SK-N-SH (cell line): ENCODE data around the gene MYO9B. TPM values are rescaled to one million over a fixed set of nuclear protein-coding genes. Genes with fewer than 3 reads are reported as not detected.

Source experiments
- CTCF ChIA-PET: fragments of 300-600, 350-600 bp; formaldehyde crosslinking; extraction: SDS; loops from one replicate; lab custom pipeline; 2021; lab: Yijun Ruan, JAX
- POLR2A ChIA-PET: fragments of 350-600 bp; sonication (Branson Sonifier 250); formaldehyde crosslinking; extraction: SDS; loops from one replicate; lab custom pipeline; 2020; ENCODE audit warnings: antibody characterized with exemption, inconsistent platforms; lab: Yijun Ruan, JAX
- DNase-seq: peaks from one replicate; pipeline ENCODE4 v3.0.0; 2012
- H2AFZ ChIP-seq: fragments of 200-600 bp; sonication (generic); 2 replicates; pipeline ENCODE4 v1.8.1; 2016; ENCODE audit warnings: antibody characterized with exemption, mild to moderate bottlenecking, low read depth
- H3F3A ChIP-seq: fragments of 200-600 bp; sonication (generic); replicated peaks from 2 replicates; pipeline ENCODE3; 2016; ENCODE audit warnings: antibody characterized with exemption, mild to moderate bottlenecking; ENCODE audit not compliant: insufficient read depth
- H3K27ac ChIP-seq, 2 experiments: fragments of 200-500 bp in 1 of 2; fragments of 200-600 bp in 1 of 2; sonication (Bioruptor generic) in 1 of 2; sonication (generic), shearing (Covaris generic) in 1 of 2; 2 replicates each; pipeline versions ENCODE4 v1.5.1 to v1.6.1; 2014 to 2016; ENCODE audit warnings: low read depth in 2 of 2, inconsistent platforms in 1 of 2, low read length in 1 of 2, mild to moderate bottlenecking in 1 of 2, mixed read lengths in 1 of 2
- H3K27me3 ChIP-seq: fragments of 200-600 bp; sonication (generic), shearing (Covaris generic); 2 replicates; pipeline ENCODE4 v1.6.1; 2016; ENCODE audit warnings: mixed run types; ENCODE audit not compliant: insufficient read depth
- H3K36me3 ChIP-seq, 2 experiments: fragments of 200-500 bp in 1 of 2; fragments of 200-600 bp in 1 of 2; sonication (Bioruptor generic) in 1 of 2; sonication (generic) in 1 of 2; replicated peaks in 1 of 2; 2 replicates each; pipeline versions ENCODE3 to v1.5.1; 2014 to 2016; ENCODE audit warnings: low read length in 1 of 2, mild to moderate bottlenecking in 1 of 2; ENCODE audit not compliant: insufficient read depth in 2 of 2, control insufficient read depth in 1 of 2
- H3K4me1 ChIP-seq, 2 experiments: fragments of 200-500 bp in 1 of 2; fragments of 200-600 bp in 1 of 2; sonication (Bioruptor generic) in 1 of 2; sonication (generic), shearing (Covaris generic) in 1 of 2; 2 replicates each; pipeline versions ENCODE4 v1.5.1 to v1.6.1; 2014 to 2016; ENCODE audit warnings: low read depth in 1 of 2, low read length in 1 of 2, mixed run types in 1 of 2; ENCODE audit not compliant: insufficient read depth in 2 of 2, control insufficient read depth in 1 of 2
- H3K4me2 ChIP-seq: fragments of 200-600 bp; sonication (generic), shearing (Covaris generic); 2 replicates; pipeline ENCODE4 v1.6.1; 2017; ENCODE audit warnings: mixed run types
- H3K4me3 ChIP-seq, 2 experiments: fragments of 200-500 bp in 1 of 2; fragments of 200-600 bp in 1 of 2; sonication (Bioruptor generic) in 1 of 2; sonication (generic), shearing (Covaris generic) in 1 of 2; 2 replicates each; pipeline versions ENCODE4 v1.5.1 to v1.8.1; 2014 to 2016; ENCODE audit warnings: low read depth in 2 of 2, inconsistent platforms in 1 of 2, low read length in 1 of 2, mild to moderate bottlenecking in 1 of 2, mixed read lengths in 1 of 2, moderate library complexity in 1 of 2
- H3K79me2 ChIP-seq: fragments of 200-600 bp; sonication (generic); 2 replicates; pipeline ENCODE4 v1.8.1; 2017; ENCODE audit warnings: mild to moderate bottlenecking; ENCODE audit not compliant: insufficient read depth
- H3K9ac ChIP-seq: fragments of 200-600 bp; sonication (generic); 2 replicates; pipeline ENCODE4 v1.6.1; 2017; ENCODE audit warnings: mixed run types
- H3K9me2 ChIP-seq: fragments of 200-600 bp; sonication (generic); 2 replicates; pipeline ENCODE4 v1.6.1; 2017; ENCODE audit warnings: mixed run types
- H3K9me3 ChIP-seq: fragments of 200-600 bp; sonication (generic); 2 replicates; pipeline ENCODE4 v1.6.1; 2017; ENCODE audit warnings: mixed run types, mild to moderate bottlenecking, moderate library complexity
- H4K20me1 ChIP-seq: fragments of 200-600 bp; sonication (generic); 2 replicates; pipeline ENCODE4 v1.6.1; 2017; ENCODE audit warnings: mild to moderate bottlenecking, mixed run types; ENCODE audit not compliant: insufficient read depth
- ELF1 ChIP-seq: IDR thresholded peaks from 2 replicates; pipeline ENCODE4 v1.4.0; 2012
- FOSL2 ChIP-seq: IDR thresholded peaks from 2 replicates; pipeline ENCODE4 v1.4.0; 2012; ENCODE audit warnings: low read depth, mild to moderate bottlenecking, moderate library complexity, borderline replicate concordance
- GABPA ChIP-seq: IDR thresholded peaks from 2 replicates; pipeline ENCODE4 v1.4.0; 2012; ENCODE audit warnings: low read depth, mild to moderate bottlenecking
- MEF2A ChIP-seq: IDR thresholded peaks from 2 replicates; pipeline ENCODE4 v1.4.0; 2012; ENCODE audit warnings: low read depth, borderline replicate concordance
- MXI1 ChIP-seq: IDR thresholded peaks from 2 replicates; pipeline ENCODE4 v1.6.1; 2012; ENCODE audit warnings: mild to moderate bottlenecking, low read depth, low read length, improper control_type of control experiment
- NFIC ChIP-seq: IDR thresholded peaks from 2 replicates; pipeline ENCODE4 v1.4.0; 2012; ENCODE audit warnings: borderline replicate concordance
- NRF1 ChIP-seq: IDR thresholded peaks from 2 replicates; pipeline ENCODE4 v1.6.1; 2012; ENCODE audit warnings: low read depth, mild to moderate bottlenecking, low read length
- POLR2AphosphoS5 ChIP-seq: IDR thresholded peaks from 2 replicates; pipeline ENCODE4 v1.6.1; 2012; ENCODE audit warnings: low read depth, low read length
- RCOR1 ChIP-seq: fragments of 150-350 bp; IDR thresholded peaks from 2 replicates; pipeline ENCODE4 v1.6.1; 2017; ENCODE audit warnings: antibody characterized with exemption, low read length
- SIN3A ChIP-seq: IDR thresholded peaks from 2 replicates; pipeline ENCODE4 v1.6.1; 2012; ENCODE audit warnings: low read depth, mild to moderate bottlenecking, low read length, moderate library complexity, borderline replicate concordance
- TAF1 ChIP-seq: IDR thresholded peaks from 2 replicates; pipeline ENCODE4 v1.6.1; 2012; ENCODE audit warnings: low read depth, mild to moderate bottlenecking, low read length, moderate library complexity, borderline replicate concordance
- WGBS: methylation state at CpG from one replicate; pipeline ENCODE4 v1.1.6; 2017; ENCODE audit warnings: low lambda C conversion rate; 5-methylcytosine and 5-hydroxymethylcytosine counted together
- polyA plus RNA-seq, 3 experiments: library from polyadenylated mRNA; depleted of rRNA; stranded (reverse); fragments of >200 nt; gene quantifications; 2 replicates each; pipeline ENCODE4 v1.2.3, GENCODE V29; 2012
- TF ChIP-seq, protein P1 (sequence below): IDR thresholded peaks from 2 replicates; pipeline ENCODE4 v1.6.1; 2012; ENCODE audit warnings: mild to moderate bottlenecking, low read depth, low read length, moderate library complexity
- TF ChIP-seq, protein P2 (sequence below): fragments of 150-350 bp; IDR thresholded peaks from 2 replicates; pipeline ENCODE4 v1.6.1; 2017; ENCODE audit warnings: antibody characterized with exemption, low read length, low read depth, borderline replicate concordance
- TF ChIP-seq, protein P3 (sequence below): fragments of 150-350 bp; IDR thresholded peaks from 2 replicates; pipeline ENCODE4 v1.6.1; 2016; ENCODE audit warnings: mild to moderate bottlenecking, low read depth, low read length
- TF ChIP-seq, protein P4 (sequence below): fragments of 200-600 bp; sonication (generic); IDR thresholded peaks from 2 replicates; pipeline ENCODE4 v1.6.1; 2017; ENCODE audit warnings: antibody characterized with exemption, mild to moderate bottlenecking, moderate library complexity
- TF ChIP-seq, protein P5 (sequence below): IDR thresholded peaks from 2 replicates; pipeline ENCODE4 v1.4.0; 2012; ENCODE audit warnings: low read depth

MYO9B gene
- polyA plus RNA-seq, 1 of the 3 experiments (the other 2 are of a cell fraction), result 37.6 TPM

DNA sequence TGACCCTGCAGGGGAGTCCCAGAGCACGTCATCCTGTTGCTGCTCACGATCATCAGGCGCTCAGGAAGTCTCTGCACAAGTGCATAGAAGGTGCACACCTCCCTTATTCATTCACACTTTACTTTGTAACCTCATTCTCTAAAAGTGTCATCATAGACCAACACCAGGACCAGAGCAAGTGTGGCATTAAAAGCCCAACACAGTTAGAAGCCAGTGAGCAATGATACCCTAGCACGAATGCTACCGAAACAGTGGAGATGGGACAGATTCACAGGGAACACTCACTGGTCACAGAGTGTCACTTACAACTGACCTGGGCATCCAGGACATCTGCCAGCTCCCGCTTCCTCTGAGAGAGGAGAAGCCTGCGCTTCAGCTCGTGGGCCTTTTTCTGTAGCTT, 17.3 kb upstream of the MYO9B start (continued):
- TF ChIP-seq, protein P1, sequence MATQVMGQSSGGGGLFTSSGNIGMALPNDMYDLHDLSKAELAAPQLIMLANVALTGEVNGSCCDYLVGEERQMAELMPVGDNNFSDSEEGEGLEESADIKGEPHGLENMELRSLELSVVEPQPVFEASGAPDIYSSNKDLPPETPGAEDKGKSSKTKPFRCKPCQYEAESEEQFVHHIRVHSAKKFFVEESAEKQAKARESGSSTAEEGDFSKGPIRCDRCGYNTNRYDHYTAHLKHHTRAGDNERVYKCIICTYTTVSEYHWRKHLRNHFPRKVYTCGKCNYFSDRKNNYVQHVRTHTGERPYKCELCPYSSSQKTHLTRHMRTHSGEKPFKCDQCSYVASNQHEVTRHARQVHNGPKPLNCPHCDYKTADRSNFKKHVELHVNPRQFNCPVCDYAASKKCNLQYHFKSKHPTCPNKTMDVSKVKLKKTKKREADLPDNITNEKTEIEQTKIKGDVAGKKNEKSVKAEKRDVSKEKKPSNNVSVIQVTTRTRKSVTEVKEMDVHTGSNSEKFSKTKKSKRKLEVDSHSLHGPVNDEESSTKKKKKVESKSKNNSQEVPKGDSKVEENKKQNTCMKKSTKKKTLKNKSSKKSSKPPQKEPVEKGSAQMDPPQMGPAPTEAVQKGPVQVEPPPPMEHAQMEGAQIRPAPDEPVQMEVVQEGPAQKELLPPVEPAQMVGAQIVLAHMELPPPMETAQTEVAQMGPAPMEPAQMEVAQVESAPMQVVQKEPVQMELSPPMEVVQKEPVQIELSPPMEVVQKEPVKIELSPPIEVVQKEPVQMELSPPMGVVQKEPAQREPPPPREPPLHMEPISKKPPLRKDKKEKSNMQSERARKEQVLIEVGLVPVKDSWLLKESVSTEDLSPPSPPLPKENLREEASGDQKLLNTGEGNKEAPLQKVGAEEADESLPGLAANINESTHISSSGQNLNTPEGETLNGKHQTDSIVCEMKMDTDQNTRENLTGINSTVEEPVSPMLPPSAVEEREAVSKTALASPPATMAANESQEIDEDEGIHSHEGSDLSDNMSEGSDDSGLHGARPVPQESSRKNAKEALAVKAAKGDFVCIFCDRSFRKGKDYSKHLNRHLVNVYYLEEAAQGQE, result no peak
- TF ChIP-seq RCOR1, result no peak
- TF ChIP-seq ELF1, result no peak
- no peak for TF ChIP-seq MEF2A
- TF ChIP-seq FOSL2, result no peak
- TF ChIP-seq, protein P2, sequence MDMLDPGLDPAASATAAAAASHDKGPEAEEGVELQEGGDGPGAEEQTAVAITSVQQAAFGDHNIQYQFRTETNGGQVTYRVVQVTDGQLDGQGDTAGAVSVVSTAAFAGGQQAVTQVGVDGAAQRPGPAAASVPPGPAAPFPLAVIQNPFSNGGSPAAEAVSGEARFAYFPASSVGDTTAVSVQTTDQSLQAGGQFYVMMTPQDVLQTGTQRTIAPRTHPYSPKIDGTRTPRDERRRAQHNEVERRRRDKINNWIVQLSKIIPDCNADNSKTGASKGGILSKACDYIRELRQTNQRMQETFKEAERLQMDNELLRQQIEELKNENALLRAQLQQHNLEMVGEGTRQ, result no peak
- TF ChIP-seq, protein P3, sequence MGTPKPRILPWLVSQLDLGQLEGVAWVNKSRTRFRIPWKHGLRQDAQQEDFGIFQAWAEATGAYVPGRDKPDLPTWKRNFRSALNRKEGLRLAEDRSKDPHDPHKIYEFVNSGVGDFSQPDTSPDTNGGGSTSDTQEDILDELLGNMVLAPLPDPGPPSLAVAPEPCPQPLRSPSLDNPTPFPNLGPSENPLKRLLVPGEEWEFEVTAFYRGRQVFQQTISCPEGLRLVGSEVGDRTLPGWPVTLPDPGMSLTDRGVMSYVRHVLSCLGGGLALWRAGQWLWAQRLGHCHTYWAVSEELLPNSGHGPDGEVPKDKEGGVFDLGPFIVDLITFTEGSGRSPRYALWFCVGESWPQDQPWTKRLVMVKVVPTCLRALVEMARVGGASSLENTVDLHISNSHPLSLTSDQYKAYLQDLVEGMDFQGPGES, result no peak
- no peak for TF ChIP-seq NRF1

DNA sequence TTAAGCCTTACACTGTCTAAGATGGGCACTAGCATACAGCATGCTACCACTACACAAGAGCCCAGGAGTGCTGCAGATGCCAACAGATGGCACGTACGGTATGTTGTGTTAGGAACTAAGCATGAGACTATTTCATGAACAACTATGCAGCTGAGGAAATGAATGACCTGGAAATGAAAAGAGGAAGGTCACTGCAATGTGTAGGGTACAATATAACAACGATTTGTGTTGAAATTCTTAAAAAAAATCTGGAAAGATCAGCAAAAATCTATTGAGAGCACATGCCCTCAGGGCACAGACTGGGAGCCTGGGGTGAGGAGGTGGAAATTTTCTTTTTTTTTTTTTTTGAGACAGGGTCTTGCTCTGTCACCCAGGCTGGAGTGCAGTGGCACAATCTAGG, 14.8 kb upstream of the MYO9B start:
- H3K4me2 ChIP-seq, result no peak overlapping the region
- H3K4me1 ChIP-seq, result no peaks in the 10 kb centered on the region
- peaks cover 19 to 47% of the 10 kb centered on the region in 2 experiments for H3K36me3 ChIP-seq
- H2AFZ ChIP-seq, result no peak overlapping the region
- H3K4me3 ChIP-seq, result no peak overlapping the region
- no peaks in the 10 kb centered on the region for H3K9me2 ChIP-seq
- H3K9me3 ChIP-seq, result 0 out of 2 replicates have a peak, but pooled peaks cover 4% of the 10 kb centered on the region
- POLR2A ChIA-PET, result no interaction called here
- H3K27ac ChIP-seq, result no peak overlapping the region
- H3K27me3 ChIP-seq, result no peaks in the 10 kb centered on the region
- CTCF ChIA-PET, result no interaction called here
- WGBS, result 79% methylated on average over 3 of the region's 3 CpGs
- H3F3A ChIP-seq, result no peaks in the 10 kb centered on the region
- H3K79me2 ChIP-seq, result peaks cover 30% of the 10 kb centered on the region
- H4K20me1 ChIP-seq, result no peaks in the 10 kb centered on the region
- no peak for DNase-seq
- H3K9ac ChIP-seq, result no peak overlapping the region
- TF ChIP-seq, protein P2, result no peak
- TF ChIP-seq GABPA (no peak), ELF1 (no peak), TAF1 (no peak), MXI1 (no peak), NFIC (no peak), SIN3A (no peak), FOSL2 (no peak), POLR2AphosphoS5 (no peak)
- TF ChIP-seq, protein P3, result no peak
- TF ChIP-seq, protein P1, result no peak
- TF ChIP-seq, protein P4, sequence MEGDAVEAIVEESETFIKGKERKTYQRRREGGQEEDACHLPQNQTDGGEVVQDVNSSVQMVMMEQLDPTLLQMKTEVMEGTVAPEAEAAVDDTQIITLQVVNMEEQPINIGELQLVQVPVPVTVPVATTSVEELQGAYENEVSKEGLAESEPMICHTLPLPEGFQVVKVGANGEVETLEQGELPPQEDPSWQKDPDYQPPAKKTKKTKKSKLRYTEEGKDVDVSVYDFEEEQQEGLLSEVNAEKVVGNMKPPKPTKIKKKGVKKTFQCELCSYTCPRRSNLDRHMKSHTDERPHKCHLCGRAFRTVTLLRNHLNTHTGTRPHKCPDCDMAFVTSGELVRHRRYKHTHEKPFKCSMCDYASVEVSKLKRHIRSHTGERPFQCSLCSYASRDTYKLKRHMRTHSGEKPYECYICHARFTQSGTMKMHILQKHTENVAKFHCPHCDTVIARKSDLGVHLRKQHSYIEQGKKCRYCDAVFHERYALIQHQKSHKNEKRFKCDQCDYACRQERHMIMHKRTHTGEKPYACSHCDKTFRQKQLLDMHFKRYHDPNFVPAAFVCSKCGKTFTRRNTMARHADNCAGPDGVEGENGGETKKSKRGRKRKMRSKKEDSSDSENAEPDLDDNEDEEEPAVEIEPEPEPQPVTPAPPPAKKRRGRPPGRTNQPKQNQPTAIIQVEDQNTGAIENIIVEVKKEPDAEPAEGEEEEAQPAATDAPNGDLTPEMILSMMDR, result no peak
- TF ChIP-seq, protein P5, sequence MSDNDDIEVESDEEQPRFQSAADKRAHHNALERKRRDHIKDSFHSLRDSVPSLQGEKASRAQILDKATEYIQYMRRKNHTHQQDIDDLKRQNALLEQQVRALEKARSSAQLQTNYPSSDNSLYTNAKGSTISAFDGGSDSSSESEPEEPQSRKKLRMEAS, result no peak
